PC-3 (cell line): ENCODE results near the gene SPP2. TPM values are rescaled to one million over a fixed set of nuclear protein-coding genes. Genes with fewer than 3 reads are reported as not detected.

Experiments
- ATAC-seq: fragments of 200-7000 bp; cut with Tn5 transposase; 2 replicates; pipeline ENCODE4 v1.9.1; 2020; ENCODE audit warnings: mild to moderate bottlenecking, moderate library complexity
- BruUV-seq: library from RNA; stranded (reverse); fragments of 400-500 nt; replicated peaks from 2 replicates; lab custom pipeline; 2021; lab: Mats Ljungman, UMichigan
- CTCF ChIA-PET: fragments of 300-600 bp; sonication (Branson Sonifier 250); formaldehyde crosslinking; loops from one replicate; lab custom pipeline; 2022; ENCODE audit warnings: antibody characterized with exemption; lab: Charles Lee
- POLR2A ChIA-PET: fragments of 300-600 bp; sonication (Branson Sonifier 250); formaldehyde crosslinking; loops from one replicate; lab custom pipeline; 2022; ENCODE audit warnings: antibody characterized with exemption; ENCODE audit not compliant: unreplicated experiment; lab: Charles Lee
- DNase-seq: peaks from one replicate; pipeline ENCODE4 v3.0.0-alpha.2; 2015
- H2AFZ ChIP-seq: fragments of 300-600 bp; sonication (generic); 2 replicates; pipeline ENCODE4 v1.6.0; 2016; ENCODE audit warnings: antibody characterized with exemption, low read length
- H3F3A ChIP-seq: fragments of 300-600 bp; sonication (generic); one replicate; pipeline ENCODE4 v1.6.0; 2017; ENCODE audit warnings: antibody characterized with exemption, low read length, control low read depth, mild to moderate bottlenecking; ENCODE audit not compliant: unreplicated experiment
- H3K27ac ChIP-seq: fragments of 300-600 bp; sonication (generic); 2 replicates; pipeline ENCODE4 v1.5.1; 2016; ENCODE audit warnings: mild to moderate bottlenecking, low read length
- H3K27me3 ChIP-seq: fragments of 300-600 bp; sonication (generic); 2 replicates; pipeline ENCODE4 v1.6.1; 2016; ENCODE audit warnings: low read length, mixed read lengths
- H3K36me3 ChIP-seq: fragments of 300-600 bp; sonication (generic); 2 replicates; pipeline ENCODE4 v1.6.1; 2016; ENCODE audit warnings: low read depth, mixed run types, low read length, mixed read lengths
- H3K4me1 ChIP-seq: fragments of 300-600 bp; sonication (generic); 2 replicates; pipeline ENCODE4 v1.5.1; 2016; ENCODE audit warnings: low read length; ENCODE audit not compliant: insufficient read depth
- H3K4me2 ChIP-seq: fragments of 300-600 bp; sonication (generic); 2 replicates; pipeline ENCODE4 v1.6.0; 2016; ENCODE audit warnings: low read length
- H3K4me3 ChIP-seq: fragments of 300-600 bp; sonication (generic); 2 replicates; pipeline ENCODE4 v1.5.1; 2016; ENCODE audit warnings: mild to moderate bottlenecking, low read length, mixed read lengths
- H3K79me2 ChIP-seq: fragments of 300-600 bp; sonication (generic); 2 replicates; pipeline ENCODE4 v1.6.1; 2017; ENCODE audit warnings: low read length, mixed read lengths
- H3K9ac ChIP-seq: fragments of 300-600 bp; sonication (generic); 2 replicates; pipeline ENCODE4 v1.6.0; 2016; ENCODE audit warnings: mild to moderate bottlenecking, low read length
- H3K9me2 ChIP-seq: fragments of 300-600 bp; sonication (generic); replicated peaks from 2 replicates; pipeline ENCODE4 v1.6.1; 2016; ENCODE audit warnings: mixed run types, low read length, mixed read lengths
- H3K9me3 ChIP-seq: fragments of 300-600 bp; sonication (generic); 2 replicates; pipeline ENCODE4 v1.6.1; 2016; ENCODE audit warnings: low read length, mixed read lengths
- H4K20me1 ChIP-seq: fragments of 300-600 bp; sonication (generic); 2 replicates; pipeline ENCODE4 v1.6.1; 2016; ENCODE audit warnings: low read length, mixed read lengths
- CTCF ChIP-seq: fragments of 300-600 bp; sonication (generic); conservative IDR thresholded peaks from 2 replicates; pipeline ENCODE4 v1.5.1; 2017; ENCODE audit warnings: antibody characterized with exemption, low read depth, mild to moderate bottlenecking, low read length
- EZH2 ChIP-seq: fragments of 300-600 bp; sonication (generic); IDR thresholded peaks from one replicate; pipeline ENCODE4 v1.6.1; 2017; ENCODE audit warnings: antibody characterized with exemption, mild to moderate bottlenecking, low read length; ENCODE audit not compliant: unreplicated experiment
- EZH2phosphoT487 ChIP-seq: fragments of 300-600 bp; sonication (generic); IDR thresholded peaks from 2 replicates; pipeline ENCODE4 v1.6.1; 2018; ENCODE audit warnings: mild to moderate bottlenecking, antibody characterized with exemption, low read length, borderline replicate concordance
- intact Hi-C: fragments of 100-400 bp; cut with micrococcal nuclease; formaldehyde crosslinking; loops from 2 replicates; pipeline ENCODE4 v1.9.0; 2023
- total RNA-seq: library from RNA; depleted of rRNA; stranded (reverse); fragments of >200 nt; gene quantifications from 2 replicates; pipeline ENCODE4 v1.2.3, GENCODE V29; 2014

SPP2 gene
- total RNA-seq, 1 experiment from 2014 or later: not detected

DNA sequence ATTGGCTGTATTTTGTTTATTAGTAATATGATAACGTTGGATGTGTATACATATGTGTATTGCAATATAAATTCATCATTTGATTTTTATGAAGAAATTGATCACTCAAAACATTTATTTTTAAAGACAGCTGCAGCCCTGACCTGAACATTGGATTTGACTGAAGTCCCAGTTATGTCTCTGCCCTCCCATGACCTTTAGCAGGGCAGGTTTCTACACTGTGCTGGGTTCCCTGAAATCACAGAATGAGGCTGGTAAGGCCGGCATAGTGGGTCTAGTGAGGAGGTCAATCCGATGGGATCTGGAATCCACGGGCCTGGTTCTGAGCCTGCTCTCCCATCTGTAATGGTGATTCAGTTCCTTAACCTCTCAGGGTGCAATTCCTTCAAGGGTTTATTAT, 22.0 kb downstream of the SPP2 start:
- H2AFZ ChIP-seq: no peak overlapping the region
- H3K9ac ChIP-seq: no peak overlapping the region
- POLR2A ChIA-PET: no interaction called here
- intact Hi-C loops: no loop called here
- CTCF ChIA-PET: no interaction called here
- no peaks in the 10 kb centered on the region for H3F3A ChIP-seq
- no peaks in the 10 kb centered on the region for H3K36me3 ChIP-seq
- H3K4me2 ChIP-seq: no peak overlapping the region
- H4K20me1 ChIP-seq: no peaks in the 10 kb centered on the region
- H3K4me1 ChIP-seq: no peaks in the 10 kb centered on the region
- TF ChIP-seq CTCF (no peak), EZH2phosphoT487 (no peak), EZH2 (no peak)
- H3K9me3 ChIP-seq: no peaks in the 10 kb centered on the region
- no peak overlapping the region for H3K4me3 ChIP-seq
- BruUV-seq: no TSS peak
- no peak for DNase-seq
- no peak overlapping the region for H3K27ac ChIP-seq
- no peaks in the 10 kb centered on the region for H3K9me2 ChIP-seq
- no peaks in the 10 kb centered on the region for H3K27me3 ChIP-seq
- ATAC-seq: no peak
- no peaks in the 10 kb centered on the region for H3K79me2 ChIP-seq

DNA sequence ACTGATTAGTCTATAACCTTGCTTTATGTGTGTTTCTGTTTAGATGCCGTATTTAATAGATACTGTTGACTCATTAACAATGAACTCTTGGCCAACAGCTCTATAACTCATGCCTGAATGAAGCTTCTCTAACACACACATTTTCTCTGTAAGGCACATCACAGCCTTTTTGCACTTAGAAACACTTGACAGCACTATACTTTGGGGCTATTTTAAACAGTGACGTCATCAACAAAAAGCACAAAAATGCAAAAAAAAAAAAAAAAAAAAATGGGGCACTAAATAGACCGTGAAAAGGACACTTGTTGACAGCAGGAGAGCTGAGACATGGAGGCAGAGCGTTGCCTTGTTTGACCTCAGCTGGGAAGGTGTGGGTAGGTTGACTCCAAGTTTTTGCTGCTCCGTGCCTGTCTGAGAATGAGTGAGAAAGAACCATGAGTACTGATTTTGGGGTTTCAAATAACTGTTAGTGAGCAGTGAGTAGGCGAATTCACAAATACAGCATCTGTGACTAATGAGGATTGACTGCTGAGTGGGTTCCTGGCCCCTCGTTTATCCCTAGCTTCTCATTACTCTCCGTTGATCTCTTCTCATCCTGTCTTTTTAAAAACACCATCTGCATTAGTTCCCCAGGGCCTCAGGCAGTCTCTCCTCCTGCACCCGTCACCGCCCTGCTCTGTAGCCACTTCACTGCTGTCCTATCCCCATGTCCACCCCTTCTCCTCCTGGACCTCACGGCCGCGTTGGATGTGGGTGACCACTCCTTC, 24.4 kb downstream of the SPP2 start:
- no peak overlapping the region for H3K9ac ChIP-seq
- ATAC-seq: peak; percentile 24; the same call in 1 of the 2 replicates
- ChIA-PET POLR2A (no interaction called here), CTCF (interaction anchor here (0.7 kb wide), 1 partner anchor 11 kb away, joined by 7 read pairs; no protein-coding TSS in a partner anchor)
- no peaks in the 10 kb centered on the region for H4K20me1 ChIP-seq
- no peaks in the 10 kb centered on the region for H3K27me3 ChIP-seq
- H3K27ac ChIP-seq: no peak overlapping the region
- H3K4me1 ChIP-seq: no peaks in the 10 kb centered on the region
- intact Hi-C loops: no loop called here
- TF ChIP-seq EZH2phosphoT487 (no peak), CTCF (no peak), EZH2 (no peak)
- H2AFZ ChIP-seq: no peak overlapping the region
- H3K9me3 ChIP-seq: no peaks in the 10 kb centered on the region
- no TSS peak for BruUV-seq
- H3K4me3 ChIP-seq: no peak overlapping the region
- H3K79me2 ChIP-seq: no peaks in the 10 kb centered on the region
- no peak for DNase-seq
- H3K4me2 ChIP-seq: no peak overlapping the region
- H3K36me3 ChIP-seq: no peaks in the 10 kb centered on the region
- no peaks in the 10 kb centered on the region for H3F3A ChIP-seq
- no peaks in the 10 kb centered on the region for H3K9me2 ChIP-seq

DNA sequence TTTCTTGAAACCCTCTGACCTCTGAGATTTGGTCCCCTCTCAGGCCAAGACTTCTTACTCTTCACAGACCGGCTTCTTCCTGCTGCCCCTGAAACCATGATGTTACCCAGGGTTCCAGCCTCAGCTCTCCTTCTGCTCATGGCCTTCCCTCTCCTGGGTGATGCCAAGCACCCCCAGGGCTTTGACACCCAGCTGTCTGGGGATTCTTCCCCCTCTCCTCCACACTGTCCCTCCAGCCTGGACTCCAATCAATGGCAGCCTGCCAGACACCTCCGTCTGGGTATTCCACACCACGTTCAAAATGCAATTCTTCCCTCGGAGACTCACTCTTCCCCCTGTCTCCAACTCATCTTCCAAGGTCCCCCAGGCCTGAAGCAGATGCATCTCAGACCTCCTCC, 25.0 kb downstream of the SPP2 start:
- TF ChIP-seq EZH2 (no peak), CTCF (no peak), EZH2phosphoT487 (no peak)
- DNase-seq: no peak
- intact Hi-C loops: no loop called here
- Histone ChIP-seq H3K4me3 (no peak overlapping the region), H3K27me3 (no peaks in the 10 kb centered on the region), H3K9ac (no peak overlapping the region), H3K79me2 (no peaks in the 10 kb centered on the region), H2AFZ (no peak overlapping the region), H4K20me1 (no peaks in the 10 kb centered on the region), H3K9me2 (no peaks in the 10 kb centered on the region), H3K36me3 (no peaks in the 10 kb centered on the region), H3K27ac (no peak overlapping the region), H3K4me2 (no peak overlapping the region), H3F3A (no peaks in the 10 kb centered on the region), H3K4me1 (no peaks in the 10 kb centered on the region), H3K9me3 (no peaks in the 10 kb centered on the region)
- ATAC-seq: no peak
- ChIA-PET CTCF (no interaction called here), POLR2A (no interaction called here)
- no TSS peak for BruUV-seq
